Gastrocnemius medialis (tissue), 4 donors: ENCODE measurements around the gene SHANK1.

Source experiments
- POLR2A ChIP-seq, 2 donors: fragments of 450-650 bp; IDR thresholded peaks; one replicate each; pipeline ENCODE4 v1.6.1; 2017; ENCODE audit warnings: antibody characterized with exemption in 2 of 2, mild to moderate bottlenecking in 2 of 2, moderate library complexity in 2 of 2
- TF ChIP-seq, protein P1 (sequence below), 5 experiments: fragments of 450-650 bp in 3 of 5; fragments of 200-600 bp in 2 of 5; sonication (generic) in 2 of 5; IDR thresholded peaks in 4 of 5; conservative IDR thresholded peaks in 1 of 5; 1 replicate in 4 of 5; 2 replicates in 1 of 5; pipeline ENCODE4 v1.5.1; 2016 to 2019; ENCODE audit warnings: antibody characterized with exemption in 5 of 5, mild to moderate bottlenecking in 3 of 5, moderate library complexity in 3 of 5

DNA sequence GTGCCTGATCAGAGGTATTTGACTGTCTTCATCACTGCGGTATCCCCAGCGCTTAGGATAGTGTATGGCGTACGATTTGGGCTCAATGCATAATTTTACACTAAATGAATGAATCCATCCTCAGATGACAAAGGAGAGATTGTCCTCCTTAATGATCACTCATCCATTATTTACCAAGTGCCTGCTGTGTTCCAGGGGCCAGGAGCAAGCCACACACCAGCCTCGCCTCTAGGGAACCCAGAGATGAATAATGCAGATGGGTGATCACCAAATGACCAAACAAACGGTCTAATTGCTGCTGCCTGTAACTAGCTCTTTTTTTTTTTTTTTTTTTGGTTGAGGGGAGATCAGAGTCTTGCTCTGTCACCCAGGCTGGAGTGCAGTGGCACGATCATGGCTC lies 44.8 kb upstream of the SHANK1 start:
- no peak for TF ChIP-seq POLR2A (IDR thresholded peaks at IDR 0.05)
- TF ChIP-seq, protein P1, sequence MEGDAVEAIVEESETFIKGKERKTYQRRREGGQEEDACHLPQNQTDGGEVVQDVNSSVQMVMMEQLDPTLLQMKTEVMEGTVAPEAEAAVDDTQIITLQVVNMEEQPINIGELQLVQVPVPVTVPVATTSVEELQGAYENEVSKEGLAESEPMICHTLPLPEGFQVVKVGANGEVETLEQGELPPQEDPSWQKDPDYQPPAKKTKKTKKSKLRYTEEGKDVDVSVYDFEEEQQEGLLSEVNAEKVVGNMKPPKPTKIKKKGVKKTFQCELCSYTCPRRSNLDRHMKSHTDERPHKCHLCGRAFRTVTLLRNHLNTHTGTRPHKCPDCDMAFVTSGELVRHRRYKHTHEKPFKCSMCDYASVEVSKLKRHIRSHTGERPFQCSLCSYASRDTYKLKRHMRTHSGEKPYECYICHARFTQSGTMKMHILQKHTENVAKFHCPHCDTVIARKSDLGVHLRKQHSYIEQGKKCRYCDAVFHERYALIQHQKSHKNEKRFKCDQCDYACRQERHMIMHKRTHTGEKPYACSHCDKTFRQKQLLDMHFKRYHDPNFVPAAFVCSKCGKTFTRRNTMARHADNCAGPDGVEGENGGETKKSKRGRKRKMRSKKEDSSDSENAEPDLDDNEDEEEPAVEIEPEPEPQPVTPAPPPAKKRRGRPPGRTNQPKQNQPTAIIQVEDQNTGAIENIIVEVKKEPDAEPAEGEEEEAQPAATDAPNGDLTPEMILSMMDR (IDR thresholded peaks at IDR 0.05 in 4 of 5, conservative IDR thresholded peaks at IDR 0.05 in 1 of 5): no peak
